ENCODE results near the gene PANK4. TPM values are rescaled to one million over a fixed set of nuclear protein-coding genes. Genes with fewer than 3 reads are reported as not detected.

PANK4 gene
- 29.6 and 41.1 TPM in 2 replicates for total RNA-seq

DNA sequence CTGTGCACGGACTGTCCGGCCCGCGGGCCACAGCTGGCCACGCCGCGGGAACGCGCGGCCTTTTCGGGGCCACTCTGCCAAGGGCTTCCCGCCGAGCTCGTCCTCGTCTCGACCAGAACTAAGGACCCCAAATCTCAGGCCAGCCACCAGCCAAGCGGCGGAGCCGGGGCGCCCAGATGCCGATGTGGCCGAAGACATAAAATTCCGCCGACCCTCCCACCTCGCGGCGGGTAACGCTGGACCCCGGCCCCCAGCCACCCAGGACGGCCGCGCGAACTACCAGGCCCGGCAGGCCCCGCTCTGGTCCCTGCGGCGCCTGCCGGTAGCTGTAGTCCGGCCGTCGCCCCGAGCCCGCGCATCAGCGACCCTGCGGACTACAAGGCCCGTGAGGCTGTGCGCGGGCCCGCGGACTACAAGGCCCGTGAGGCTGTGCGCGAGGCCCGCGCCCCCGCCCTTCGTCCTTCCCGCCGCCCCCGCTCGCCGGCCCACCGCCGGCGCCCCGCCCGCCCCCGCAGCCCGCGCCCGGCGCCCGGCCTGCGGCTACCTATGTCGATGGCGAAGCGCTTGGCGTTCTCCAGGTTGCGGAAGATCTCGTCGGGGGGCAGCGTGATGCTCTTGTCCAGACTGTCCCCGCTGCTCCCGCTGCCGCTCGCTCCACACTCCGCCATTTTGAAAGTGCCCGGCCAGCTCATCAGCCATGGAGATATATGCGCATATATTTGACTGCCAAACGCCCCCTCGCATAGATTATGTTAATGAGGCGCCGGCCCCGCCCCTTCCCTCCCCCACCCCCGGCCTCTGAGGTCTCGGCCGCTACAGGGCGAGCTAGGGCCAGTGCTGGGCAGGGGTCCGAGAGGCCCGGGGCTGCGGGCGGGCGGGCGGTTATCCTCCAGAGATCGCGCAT, at the start of gene PANK4:
PANK4 (minus strand) TSS at position 677 of the 904 bp plus-strand sequence; CDS start at position 668, 9 bp downstream.

DNA sequence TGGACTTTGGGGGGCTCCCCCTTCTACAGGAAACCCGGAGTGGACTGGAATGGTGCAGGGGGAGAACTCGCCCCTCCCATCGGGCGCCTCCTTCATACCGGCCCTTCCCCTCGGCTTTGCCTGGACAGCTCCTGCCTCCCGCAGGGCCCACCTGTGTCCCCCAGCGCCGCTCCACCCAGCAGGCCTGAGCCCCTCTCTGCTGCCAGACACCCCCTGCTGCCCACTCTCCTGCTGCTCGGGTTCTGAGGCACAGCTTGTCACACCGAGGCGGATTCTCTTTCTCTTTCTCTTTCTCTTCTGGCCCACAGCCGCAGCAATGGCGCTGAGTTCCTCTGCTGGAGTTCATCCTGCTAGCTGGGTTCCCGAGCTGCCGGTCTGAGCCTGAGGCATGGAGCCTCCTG, 29.9 kb upstream of the PANK4 start, which contains the start of gene TNFRSF14:
TNFRSF14 (plus strand) TSS at position 95 of the 401 bp plus-strand sequence; CDS start at position 389, 294 bp downstream.

DNA sequence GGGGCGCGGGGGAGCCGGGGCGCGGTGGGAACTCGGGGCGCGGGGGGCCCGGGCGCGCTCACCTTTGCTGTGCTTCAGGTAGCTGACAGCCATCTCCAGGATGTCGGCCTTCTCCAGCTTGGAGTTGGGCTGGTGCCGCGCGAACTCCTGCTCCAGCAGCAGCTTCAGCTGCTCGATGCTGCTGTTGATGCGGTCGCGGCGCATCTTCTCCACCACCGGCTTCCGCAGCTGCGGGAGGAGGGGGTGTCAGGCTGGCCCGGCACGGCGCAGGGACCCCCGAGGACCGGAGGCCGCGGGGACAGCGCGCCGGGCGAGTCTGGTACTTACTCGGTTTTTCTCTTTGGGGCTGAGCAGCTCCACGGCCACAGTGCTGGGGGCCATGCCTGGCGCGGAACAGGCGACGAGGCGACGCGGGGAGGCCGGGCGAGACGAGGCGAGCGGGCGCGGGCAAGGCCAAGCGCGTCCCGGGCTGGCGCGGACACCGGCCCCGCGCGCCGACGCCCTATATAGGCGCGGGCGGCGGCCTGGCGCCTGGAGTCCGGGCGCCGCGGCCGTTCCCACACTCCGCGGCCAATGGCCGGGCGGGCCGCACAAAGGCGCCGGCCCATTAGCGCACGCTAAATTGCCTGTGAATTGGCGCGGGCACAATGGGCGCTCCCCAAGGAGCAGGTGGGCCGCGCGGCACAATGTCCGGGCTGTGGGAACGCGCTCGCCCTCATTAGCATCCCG, 3.6 kb upstream of the PANK4 start, which contains the start of gene HES5:
HES5 (minus strand) TSS at position 480 of the 729 bp plus-strand sequence; CDS start at position 381, 99 bp downstream.

DNA sequence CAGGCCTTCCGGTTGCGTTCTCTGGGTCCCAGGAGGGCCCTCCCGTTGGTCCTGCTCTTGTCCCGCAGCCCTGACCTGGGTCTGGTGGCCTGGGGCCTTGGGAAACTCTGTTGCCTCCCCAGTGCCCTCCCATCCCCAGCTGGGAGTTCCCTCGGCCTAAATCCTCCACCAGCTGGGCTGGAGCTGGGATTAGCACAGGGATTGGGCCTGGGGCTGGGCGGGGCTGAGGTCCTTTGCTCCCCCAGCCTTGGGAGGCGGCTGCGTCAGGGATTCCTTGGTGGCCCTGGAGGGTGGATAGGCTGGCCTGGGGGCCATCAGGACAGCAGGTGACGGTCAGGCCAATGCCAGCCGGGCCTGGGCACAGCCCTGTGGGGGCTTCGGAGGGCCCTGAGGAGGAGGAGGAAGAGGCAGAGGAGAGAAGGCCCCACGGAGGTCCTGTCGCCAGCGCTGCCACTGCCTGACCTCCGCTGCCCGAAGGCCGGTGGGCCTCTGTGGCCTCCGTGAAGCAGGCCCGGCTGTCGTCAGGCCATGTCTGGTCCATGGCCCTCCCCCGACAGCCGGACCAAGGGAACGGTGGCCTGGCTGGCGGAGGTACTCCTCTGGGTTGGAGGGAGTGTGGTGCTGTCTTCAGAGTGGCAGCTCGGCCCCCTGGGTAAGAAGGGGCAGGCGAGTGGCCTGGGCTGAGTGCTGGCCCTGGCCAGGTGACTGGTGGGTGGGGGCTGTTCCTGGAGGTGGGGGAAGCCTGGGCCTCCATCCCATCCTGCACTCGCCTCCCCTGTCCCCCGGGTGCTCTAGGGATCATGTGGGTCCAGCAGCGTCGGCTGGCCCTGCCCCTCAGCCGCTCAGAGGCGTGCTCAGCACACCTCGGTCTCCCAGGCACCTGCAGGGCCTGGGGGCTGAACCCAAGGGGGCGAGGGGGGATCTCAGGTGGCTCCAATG, 50.1 kb downstream of the PANK4 start, which contains the start of gene PLCH2:
PLCH2 (plus strand) TSS at position 229 of the 939 bp plus-strand sequence; CDS start at position 529, 300 bp downstream.

Other genes with a start within 250 kb of the PANK4 start
- 4.9 and 7.2 TPM in 2 replicates for gene MORN1, start 135.0 kb downstream of the PANK4 start, total RNA-seq
- 59.8 and 66.5 TPM in 2 replicates for gene RER1, start 134.8 kb downstream of the PANK4 start, total RNA-seq
- 36.4 and 44.1 TPM in 2 replicates for gene PEX10, start 114.0 kb downstream of the PANK4 start, total RNA-seq
- 91.0 and 107 TPM in 2 replicates for gene PLCH2, start 50.3 kb downstream of the PANK4 start, total RNA-seq
- 2.2 and 5.1 TPM in 2 replicates for gene HES5, start 3.7 kb upstream of the PANK4 start, total RNA-seq
- gene TNFRSF14, start 29.8 kb upstream of the PANK4 start, total RNA-seq: 16.0 and 22.7 TPM in 2 replicates
- 10.0 and 12.8 TPM in 2 replicates for gene PRXL2B, start 60.2 kb upstream of the PANK4 start, total RNA-seq
- 0.96 TPM in 1 of 2 replicates, not detected in the other for gene MMEL1, start 106.4 kb upstream of the PANK4 start, total RNA-seq

Data from tracheal epithelial cell (primary cell).